ENCODE data around the gene ICAM4.
A peak's percentile ranks its signal among the peaks of the same experiment; 100 is the strongest.

The ICAM4 gene

GRCh38 chr19:10321874-10322835, 35.4 kb downstream of the ICAM4 start:
- Histone ChIP-seq H3K9me3 (ENCODE audit: control insufficient read depth, insufficient read depth, low read depth, low read length) (no peaks in the 10 kb centered on the region), H3K4me1 (ENCODE audit: control insufficient read depth, insufficient read depth, low read length) (no peaks in the 10 kb centered on the region), H3K36me3 (ENCODE audit: control insufficient read depth, insufficient read depth, low read length) (peaks cover 87% of the 10 kb centered on the region), H3K9ac (ENCODE audit: low read length) (no peak overlapping the region), H3K4me3 (ENCODE audit: low read depth, low read length) (no peak overlapping the region), H3K27ac (ENCODE audit: low read depth, low read length) (no peak overlapping the region), H3K27me3 (ENCODE audit: control insufficient read depth, insufficient read depth, low read length) (no peaks in the 10 kb centered on the region)

- H3K4me1 ChIP-seq (ENCODE audit: control insufficient read depth, insufficient read depth, low read length) = no peaks in the 10 kb centered on the region
- no peak overlapping the region for H3K27ac ChIP-seq (ENCODE audit: low read depth, low read length)
- peaks cover 94% of the 10 kb centered on the region for H3K36me3 ChIP-seq (ENCODE audit: control insufficient read depth, insufficient read depth, low read length)
- H3K9me3 ChIP-seq (ENCODE audit: control insufficient read depth, insufficient read depth, low read depth, low read length) = no peaks in the 10 kb centered on the region
- no peak overlapping the region for H3K4me3 ChIP-seq (ENCODE audit: low read depth, low read length)
- H3K9ac ChIP-seq (ENCODE audit: low read length) = no peak overlapping the region
- no peaks in the 10 kb centered on the region for H3K27me3 ChIP-seq (ENCODE audit: control insufficient read depth, insufficient read depth, low read length)
Observed at GRCh38 chr19:10325732-10326131, 39.0 kb downstream of the ICAM4 start.

- Histone ChIP-seq H3K9me3 (ENCODE audit: control insufficient read depth, insufficient read depth, low read depth, low read length) (no peaks in the 10 kb centered on the region), H3K4me3 (ENCODE audit: low read depth, low read length) (no peak overlapping the region), H3K4me1 (ENCODE audit: control insufficient read depth, insufficient read depth, low read length) (peaks cover 7% of the 10 kb centered on the region; the same call in 1 of the 2 replicates), H3K27ac (ENCODE audit: low read depth, low read length) (no peak overlapping the region), H3K27me3 (ENCODE audit: control insufficient read depth, insufficient read depth, low read length) (no peaks in the 10 kb centered on the region), H3K9ac (ENCODE audit: low read length) (no peak overlapping the region), H3K36me3 (ENCODE audit: control insufficient read depth, insufficient read depth, low read length) (peaks cover 78% of the 10 kb centered on the region)
Observed at GRCh38 chr19:10327793-10328192, 41.0 kb downstream of the ICAM4 start.

GRCh38 chr19:10328558-10329429, 42.0 kb downstream of the ICAM4 start:
- Histone ChIP-seq H3K27me3 (ENCODE audit: control insufficient read depth, insufficient read depth, low read length) (no peaks in the 10 kb centered on the region), H3K4me1 (ENCODE audit: control insufficient read depth, insufficient read depth, low read length) (peaks cover 7% of the 10 kb centered on the region; the same call in 1 of the 2 replicates), H3K4me3 (ENCODE audit: low read depth, low read length) (no peak overlapping the region), H3K9me3 (ENCODE audit: control insufficient read depth, insufficient read depth, low read depth, low read length) (no peaks in the 10 kb centered on the region), H3K9ac (ENCODE audit: low read length) (no peak overlapping the region), H3K36me3 (ENCODE audit: control insufficient read depth, insufficient read depth, low read length) (peaks cover 68% of the 10 kb centered on the region), H3K27ac (ENCODE audit: low read depth, low read length) (no peak overlapping the region)

GRCh38 chr19:10329555-10329954, 42.8 kb downstream of the ICAM4 start:
- Histone ChIP-seq H3K36me3 (ENCODE audit: control insufficient read depth, insufficient read depth, low read length) (peaks cover 60% of the 10 kb centered on the region), H3K9me3 (ENCODE audit: control insufficient read depth, insufficient read depth, low read depth, low read length) (no peaks in the 10 kb centered on the region), H3K4me3 (ENCODE audit: low read depth, low read length) (no peak overlapping the region), H3K27ac (ENCODE audit: low read depth, low read length) (no peak overlapping the region), H3K4me1 (ENCODE audit: control insufficient read depth, insufficient read depth, low read length) (peaks cover 7% of the 10 kb centered on the region; the same call in 1 of the 2 replicates), H3K9ac (ENCODE audit: low read length) (no peak overlapping the region), H3K27me3 (ENCODE audit: control insufficient read depth, insufficient read depth, low read length) (no peaks in the 10 kb centered on the region)

GRCh38 chr19:10332158-10332964, 45.6 kb downstream of the ICAM4 start:
- Histone ChIP-seq H3K4me1 (ENCODE audit: control insufficient read depth, insufficient read depth, low read length) (peaks cover 17% of the 10 kb centered on the region; the same call in 1 of the 2 replicates), H3K4me3 (ENCODE audit: low read depth, low read length) (peak overlapping the region; percentile 84), H3K27ac (ENCODE audit: low read depth, low read length) (0 out of 2 replicates have a peak overlapping the region, but pooled peaks have one; percentile 84), H3K36me3 (ENCODE audit: control insufficient read depth, insufficient read depth, low read length) (peaks cover 36% of the 10 kb centered on the region), H3K27me3 (ENCODE audit: control insufficient read depth, insufficient read depth, low read length) (no peaks in the 10 kb centered on the region), H3K9me3 (ENCODE audit: control insufficient read depth, insufficient read depth, low read depth, low read length) (no peaks in the 10 kb centered on the region), H3K9ac (ENCODE audit: low read length) (peak overlapping the region; percentile 95)

GRCh38 chr19:10332965-10333757, 46.4 kb downstream of the ICAM4 start, which contains the start of gene RAVER1:
TSS of gene RAVER1 (minus strand) at chr19:10333529. CDS start at chr19:10333507, 22 bp downstream.
- Histone ChIP-seq H3K4me1 (ENCODE audit: control insufficient read depth, insufficient read depth, low read length) (peaks cover 17% of the 10 kb centered on the region; the same call in 1 of the 2 replicates), H3K9me3 (ENCODE audit: control insufficient read depth, insufficient read depth, low read depth, low read length) (no peaks in the 10 kb centered on the region), H3K27me3 (ENCODE audit: control insufficient read depth, insufficient read depth, low read length) (no peaks in the 10 kb centered on the region), H3K9ac (ENCODE audit: low read length) (peak within 1 kb of the TSS; percentile 95), H3K4me3 (ENCODE audit: low read depth, low read length) (peak within 1 kb of the TSS; percentile 84), H3K36me3 (ENCODE audit: control insufficient read depth, insufficient read depth, low read length) (peaks cover 28% of the 10 kb centered on the region), H3K27ac (ENCODE audit: low read depth, low read length) (peak within 1 kb of the TSS; percentile 84; the same call in 1 of the 2 replicates)

GRCh38 chr19:10333758-10334587, 47.2 kb downstream of the ICAM4 start:
- peak overlapping the region; percentile 52 for H3K9ac ChIP-seq (ENCODE audit: low read length)
- peaks cover 20% of the 10 kb centered on the region for H3K36me3 ChIP-seq (ENCODE audit: control insufficient read depth, insufficient read depth, low read length)
- no peak overlapping the region for H3K27ac ChIP-seq (ENCODE audit: low read depth, low read length)
- H3K9me3 ChIP-seq (ENCODE audit: control insufficient read depth, insufficient read depth, low read depth, low read length) = no peaks in the 10 kb centered on the region
- H3K4me1 ChIP-seq (ENCODE audit: control insufficient read depth, insufficient read depth, low read length) = peaks cover 22% of the 10 kb centered on the region
- H3K27me3 ChIP-seq (ENCODE audit: control insufficient read depth, insufficient read depth, low read length) = no peaks in the 10 kb centered on the region
- peak overlapping the region; percentile 84 for H3K4me3 ChIP-seq (ENCODE audit: low read depth, low read length)

GRCh38 chr19:10334588-10335351, 48.0 kb downstream of the ICAM4 start:
- H3K27ac ChIP-seq (ENCODE audit: low read depth, low read length) = no peak overlapping the region
- H3K9ac ChIP-seq (ENCODE audit: low read length) = peak overlapping the region; percentile 43
- H3K4me3 ChIP-seq (ENCODE audit: low read depth, low read length) = peak overlapping the region; percentile 84
- H3K4me1 ChIP-seq (ENCODE audit: control insufficient read depth, insufficient read depth, low read length) = peaks cover 27% of the 10 kb centered on the region
- H3K36me3 ChIP-seq (ENCODE audit: control insufficient read depth, insufficient read depth, low read length) = peaks cover 12% of the 10 kb centered on the region
- H3K9me3 ChIP-seq (ENCODE audit: control insufficient read depth, insufficient read depth, low read depth, low read length) = no peaks in the 10 kb centered on the region
- no peaks in the 10 kb centered on the region for H3K27me3 ChIP-seq (ENCODE audit: control insufficient read depth, insufficient read depth, low read length)

Measured in HUES6 (cell line).